Measurements from ENCODE around the gene ARSD.
"Not testable (repeated sequence)": the region's sequence is repeated elsewhere in the genome, so short reads cannot be mapped to it uniquely, and the experiment has no call there.

- TF ChIP-seq POLR2A (IDR thresholded peaks at IDR 0.05): not testable (repeated sequence)
- TF ChIP-seq, protein P1, sequence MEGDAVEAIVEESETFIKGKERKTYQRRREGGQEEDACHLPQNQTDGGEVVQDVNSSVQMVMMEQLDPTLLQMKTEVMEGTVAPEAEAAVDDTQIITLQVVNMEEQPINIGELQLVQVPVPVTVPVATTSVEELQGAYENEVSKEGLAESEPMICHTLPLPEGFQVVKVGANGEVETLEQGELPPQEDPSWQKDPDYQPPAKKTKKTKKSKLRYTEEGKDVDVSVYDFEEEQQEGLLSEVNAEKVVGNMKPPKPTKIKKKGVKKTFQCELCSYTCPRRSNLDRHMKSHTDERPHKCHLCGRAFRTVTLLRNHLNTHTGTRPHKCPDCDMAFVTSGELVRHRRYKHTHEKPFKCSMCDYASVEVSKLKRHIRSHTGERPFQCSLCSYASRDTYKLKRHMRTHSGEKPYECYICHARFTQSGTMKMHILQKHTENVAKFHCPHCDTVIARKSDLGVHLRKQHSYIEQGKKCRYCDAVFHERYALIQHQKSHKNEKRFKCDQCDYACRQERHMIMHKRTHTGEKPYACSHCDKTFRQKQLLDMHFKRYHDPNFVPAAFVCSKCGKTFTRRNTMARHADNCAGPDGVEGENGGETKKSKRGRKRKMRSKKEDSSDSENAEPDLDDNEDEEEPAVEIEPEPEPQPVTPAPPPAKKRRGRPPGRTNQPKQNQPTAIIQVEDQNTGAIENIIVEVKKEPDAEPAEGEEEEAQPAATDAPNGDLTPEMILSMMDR (IDR thresholded peaks at IDR 0.05): not testable (repeated sequence)
Measured at GRCh38 chrX:2890536-2891460, 38.3 kb downstream of the ARSD start.

Data from lower leg skin (tissue), 3 donors.